HL-60 (cell line): Measurements from ENCODE around the gene NOS1AP.

Experiments
- DNase-seq, 2 experiments: peaks; one replicate each; pipeline ENCODE4 v3.0.0-alpha.2; 2010 to 2020; ENCODE audit warnings: low read depth in 1 of 2, low spot score in 1 of 2
- H3K27ac ChIP-seq: fragments of 250-450 bp; sonication (Bioruptor Pico); replicated peaks from 2 replicates; pipeline ENCODE4 v1.5.1; 2020; ENCODE audit warnings: mild to moderate bottlenecking, moderate library complexity
- H3K27me3 ChIP-seq: fragments of 250-450 bp; sonication (Bioruptor Pico); 2 replicates; pipeline ENCODE4 v1.5.1; 2021; ENCODE audit warnings: mild to moderate bottlenecking, moderate library complexity; ENCODE audit not compliant: insufficient read depth, poor library complexity, severe bottlenecking
- H3K4me3 ChIP-seq: replicated peaks from 2 replicates; pipeline ENCODE4 v1.5.1; 2011; ENCODE audit warnings: mild to moderate bottlenecking, control low read depth, low read length; ENCODE audit not compliant: insufficient read depth
- CTCF ChIP-seq: IDR thresholded peaks from one replicate; pipeline ENCODE4 v1.5.1; 2011; ENCODE audit warnings: low read length, control low read depth, inconsistent platforms; ENCODE audit not compliant: insufficient read depth
- GABPA ChIP-seq: IDR thresholded peaks from 2 replicates; pipeline ENCODE4 v1.6.1; 2012; ENCODE audit warnings: low read depth
- POLR2AphosphoS5 ChIP-seq: IDR thresholded peaks from 2 replicates; pipeline ENCODE4 v1.6.1; 2012; ENCODE audit warnings: low read depth
- REST ChIP-seq: IDR thresholded peaks from 2 replicates; pipeline ENCODE4 v1.6.1; 2012; ENCODE audit warnings: low read depth; ENCODE audit not compliant: insufficient replicate concordance
- SPI1 ChIP-seq: IDR thresholded peaks from 2 replicates; pipeline ENCODE4 v1.6.1; 2012; ENCODE audit warnings: low read depth, mild to moderate bottlenecking, borderline replicate concordance

Gene NOS1AP

GRCh38 chr1:162142968-162143367 is 73.5 kb downstream of the NOS1AP start:
- Histone ChIP-seq H3K27ac (no peak overlapping the region), H3K4me3 (no peak overlapping the region), H3K27me3 (peaks cover 13% of the 10 kb centered on the region)
- TF ChIP-seq REST = no peak
- no peak for TF ChIP-seq POLR2AphosphoS5
- TF ChIP-seq SPI1 = no peak
- no peak for TF ChIP-seq GABPA
- no peak for TF ChIP-seq CTCF
- DNase-seq = no peak

GRCh38 chr1:162144268-162144667 is 74.8 kb downstream of the NOS1AP start:
- H3K4me3 ChIP-seq = no peak overlapping the region
- H3K27ac ChIP-seq = no peak overlapping the region
- no peak for DNase-seq
- no peak for TF ChIP-seq GABPA
- TF ChIP-seq CTCF = no peak
- no peak for TF ChIP-seq POLR2AphosphoS5
- TF ChIP-seq REST = no peak
- no peak for TF ChIP-seq SPI1
- peaks cover 13% of the 10 kb centered on the region for H3K27me3 ChIP-seq

GRCh38 chr1:162144853-162145252 is 75.4 kb downstream of the NOS1AP start:
- Histone ChIP-seq H3K4me3 (no peak overlapping the region), H3K27ac (no peak overlapping the region)
- DNase-seq = no peak

More at GRCh38 chr1:162144853-162145252, 75.4 kb downstream of the NOS1AP start:
- H3K27me3 ChIP-seq = peaks cover 13% of the 10 kb centered on the region
- no peak for TF ChIP-seq CTCF
